ENCODE data around the gene FLNB. TPM values are rescaled to one million over a fixed set of nuclear protein-coding genes. Genes with fewer than 3 reads are reported as not detected.

FLNB gene
- polyA plus RNA-seq: 10.3 and 13.3 TPM in 2 replicates
- polyA minus RNA-seq: 9.5 and 10.8 TPM in 2 replicates

DNA sequence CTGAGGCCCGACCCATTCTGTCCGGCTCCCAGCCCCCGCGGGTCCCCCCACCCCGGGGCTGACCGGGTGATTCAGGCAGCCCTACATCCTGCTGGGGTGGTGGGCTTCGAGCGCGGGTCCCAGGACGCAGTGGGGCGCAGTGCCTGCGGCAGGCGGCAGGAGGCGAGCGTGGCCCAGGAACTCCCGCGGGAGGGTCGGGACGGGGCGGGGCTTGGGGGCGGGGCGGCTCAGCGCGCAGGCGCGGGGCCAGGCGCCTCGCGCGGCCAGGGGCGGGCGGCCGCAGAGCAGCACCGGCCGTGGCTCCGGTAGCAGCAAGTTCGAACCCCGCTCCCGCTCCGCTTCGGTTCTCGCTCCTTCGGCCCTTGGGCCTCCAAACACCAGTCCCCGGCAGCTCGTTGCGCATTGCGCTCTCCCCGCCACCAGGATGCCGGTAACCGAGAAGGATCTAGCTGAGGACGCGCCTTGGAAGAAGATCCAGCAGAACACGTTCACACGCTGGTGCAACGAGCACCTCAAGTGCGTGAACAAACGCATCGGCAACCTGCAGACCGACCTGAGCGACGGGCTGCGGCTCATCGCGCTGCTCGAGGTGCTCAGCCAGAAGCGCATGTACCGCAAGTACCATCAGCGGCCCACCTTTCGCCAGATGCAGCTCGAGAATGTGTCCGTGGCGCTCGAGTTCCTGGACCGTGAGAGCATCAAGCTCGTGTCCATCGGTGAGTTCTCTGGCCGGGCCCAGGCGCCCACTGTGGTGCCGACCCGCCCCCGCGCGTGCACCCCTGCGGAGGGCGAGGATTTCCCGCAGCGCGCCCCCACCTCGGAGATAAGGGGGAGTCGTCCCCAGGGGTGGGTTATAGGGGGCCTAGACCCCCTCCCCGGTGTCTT lies at the start of gene FLNB:
Gene FLNB, plus strand, starts transcription at position 282 of the 885 bp plus-strand sequence. Its CDS starts 143 bp downstream, at position 425.
- Histone ChIP-seq H3K36me3 (ENCODE audit: insufficient read depth, low read length) (no peaks in the 10 kb centered on the region), H3K79me2 (replicated peaks; ENCODE audit: insufficient read depth, low read length) (peaks cover 6% of the 10 kb centered on the region), H2AFZ (ENCODE audit: low read depth, low read length) (peak within 1 kb of the TSS; percentile 97), H3K4me3 (ENCODE audit: low read length) (peak within 1 kb of the TSS; percentile 95), H3K4me2 (ENCODE audit: low read length) (peak within 1 kb of the TSS; percentile 41), H3K9ac (ENCODE audit: low read length) (peak within 1 kb of the TSS; percentile 81), H3K27me3 (ENCODE audit: insufficient read depth, low read depth, low read length) (no peaks in the 10 kb centered on the region), H3K27ac (ENCODE audit: low read length) (no peak within 1 kb of the TSS), H3K9me3 (ENCODE audit: low read length) (no peaks in the 10 kb centered on the region), H3K9me2 (ENCODE audit: insufficient read depth, low read length) (no peaks in the 10 kb centered on the region), H4K20me1 (ENCODE audit: insufficient read depth) (no peaks in the 10 kb centered on the region), H3F3A (ENCODE audit: insufficient read depth, low read length, poor library complexity, severe bottlenecking) (no peaks in the 10 kb centered on the region)
- TF ChIP-seq TAF1 (IDR thresholded peaks at IDR 0.05; ENCODE audit: low read depth) (peak; percentile 85), MXI1 (conservative IDR thresholded peaks at IDR 0.05; ENCODE audit: poor library complexity, severe bottlenecking) (peak; percentile 88), RAD21 (conservative IDR thresholded peaks at IDR 0.05) (no peak), EZH2 (IDR thresholded peaks at IDR 0.05; ENCODE audit: borderline replicate concordance, insufficient read depth, low read length, poor library complexity, severe bottlenecking) (no peak), POLR2AphosphoS5 (IDR thresholded peaks at IDR 0.05) (peak; percentile 61), CTCF (IDR thresholded peaks at IDR 0.05; ENCODE audit: poor library complexity, severe bottlenecking) (peak; percentile 67), SMC3 (conservative IDR thresholded peaks at IDR 0.05; ENCODE audit: poor library complexity) (peak; percentile 15), EP300 (conservative IDR thresholded peaks at IDR 0.05; ENCODE audit: poor library complexity, severe bottlenecking) (no peak)
- TF ChIP-seq, protein P1, sequence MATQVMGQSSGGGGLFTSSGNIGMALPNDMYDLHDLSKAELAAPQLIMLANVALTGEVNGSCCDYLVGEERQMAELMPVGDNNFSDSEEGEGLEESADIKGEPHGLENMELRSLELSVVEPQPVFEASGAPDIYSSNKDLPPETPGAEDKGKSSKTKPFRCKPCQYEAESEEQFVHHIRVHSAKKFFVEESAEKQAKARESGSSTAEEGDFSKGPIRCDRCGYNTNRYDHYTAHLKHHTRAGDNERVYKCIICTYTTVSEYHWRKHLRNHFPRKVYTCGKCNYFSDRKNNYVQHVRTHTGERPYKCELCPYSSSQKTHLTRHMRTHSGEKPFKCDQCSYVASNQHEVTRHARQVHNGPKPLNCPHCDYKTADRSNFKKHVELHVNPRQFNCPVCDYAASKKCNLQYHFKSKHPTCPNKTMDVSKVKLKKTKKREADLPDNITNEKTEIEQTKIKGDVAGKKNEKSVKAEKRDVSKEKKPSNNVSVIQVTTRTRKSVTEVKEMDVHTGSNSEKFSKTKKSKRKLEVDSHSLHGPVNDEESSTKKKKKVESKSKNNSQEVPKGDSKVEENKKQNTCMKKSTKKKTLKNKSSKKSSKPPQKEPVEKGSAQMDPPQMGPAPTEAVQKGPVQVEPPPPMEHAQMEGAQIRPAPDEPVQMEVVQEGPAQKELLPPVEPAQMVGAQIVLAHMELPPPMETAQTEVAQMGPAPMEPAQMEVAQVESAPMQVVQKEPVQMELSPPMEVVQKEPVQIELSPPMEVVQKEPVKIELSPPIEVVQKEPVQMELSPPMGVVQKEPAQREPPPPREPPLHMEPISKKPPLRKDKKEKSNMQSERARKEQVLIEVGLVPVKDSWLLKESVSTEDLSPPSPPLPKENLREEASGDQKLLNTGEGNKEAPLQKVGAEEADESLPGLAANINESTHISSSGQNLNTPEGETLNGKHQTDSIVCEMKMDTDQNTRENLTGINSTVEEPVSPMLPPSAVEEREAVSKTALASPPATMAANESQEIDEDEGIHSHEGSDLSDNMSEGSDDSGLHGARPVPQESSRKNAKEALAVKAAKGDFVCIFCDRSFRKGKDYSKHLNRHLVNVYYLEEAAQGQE (IDR thresholded peaks at IDR 0.05; ENCODE audit: borderline replicate concordance): peak; percentile 70

GRCh38 chr3:57958642-57959422 lies 49.4 kb upstream of the FLNB start:
- Histone ChIP-seq H3K9ac (ENCODE audit: low read length) (no peak overlapping the region), H3K27me3 (ENCODE audit: insufficient read depth, low read depth, low read length) (no peaks in the 10 kb centered on the region), H2AFZ (ENCODE audit: low read depth, low read length) (no peak overlapping the region), H3K9me3 (ENCODE audit: low read length) (no peaks in the 10 kb centered on the region), H3K4me3 (ENCODE audit: low read length) (no peak overlapping the region), H3K4me2 (ENCODE audit: low read length) (no peak overlapping the region), H3K36me3 (ENCODE audit: insufficient read depth, low read length) (no peaks in the 10 kb centered on the region), H3K79me2 (replicated peaks; ENCODE audit: insufficient read depth, low read length) (no peaks in the 10 kb centered on the region), H4K20me1 (ENCODE audit: insufficient read depth) (no peaks in the 10 kb centered on the region), H3K27ac (ENCODE audit: low read length) (no peak overlapping the region), H3F3A (ENCODE audit: insufficient read depth, low read length, poor library complexity, severe bottlenecking) (no peaks in the 10 kb centered on the region), H3K9me2 (ENCODE audit: insufficient read depth, low read length) (no peaks in the 10 kb centered on the region)
- TF ChIP-seq SMC3 (conservative IDR thresholded peaks at IDR 0.05; ENCODE audit: poor library complexity): no peak
